DMS114 treated with DMSO at 0.1 percent for 48 hours (cell line): ENCODE data around the gene P2RY8.
"Not testable (repeated sequence)": the region's sequence is repeated elsewhere in the genome, so short reads cannot be mapped to it uniquely, and the experiment has no call there.

Experiments used
- DNase-seq: peaks from one replicate; lab custom pipeline; 2025; ENCODE audit not compliant: unreplicated experiment; lab: John Stamatoyannopoulos, UW

Gene P2RY8

GRCh38 chrX:1466232-1466661, 70.7 kb downstream of the P2RY8 start:
- no peak for DNase-seq

GRCh38 chrX:1465286-1466231, 71.4 kb downstream of the P2RY8 start:
- DNase-seq: no peak

- DNase-seq: no peak
Observed at GRCh38 chrX:1464971-1465285, 72.1 kb downstream of the P2RY8 start.

GRCh38 chrX:1464041-1464970, 72.7 kb downstream of the P2RY8 start:
- no peak for DNase-seq

GRCh38 chrX:1463581-1463980, 73.4 kb downstream of the P2RY8 start:
- DNase-seq: no peak

- no peak for DNase-seq
Observed at GRCh38 chrX:1462596-1463251, 74.3 kb downstream of the P2RY8 start.

- DNase-seq: no peak
Observed at GRCh38 chrX:1462110-1462509, 74.9 kb downstream of the P2RY8 start.

- DNase-seq: no peak
Observed at GRCh38 chrX:1455948-1456280, 81.1 kb downstream of the P2RY8 start.

GRCh38 chrX:1453951-1454785, 82.8 kb downstream of the P2RY8 start:
- DNase-seq: no peak

- DNase-seq: no peak
Observed at GRCh38 chrX:1453395-1453783, 83.6 kb downstream of the P2RY8 start.

- DNase-seq: no peak
Observed at GRCh38 chrX:1452516-1453394, 84.2 kb downstream of the P2RY8 start, which contains the start of gene ASMTL. TSS of gene ASMTL (minus strand) at chrX:1452909. CDS start at chrX:1452840, 69 bp downstream.

GRCh38 chrX:1451661-1452515, 85.1 kb downstream of the P2RY8 start:
- DNase-seq: no peak

- no peak for DNase-seq
Observed at GRCh38 chrX:1451251-1451660, 85.7 kb downstream of the P2RY8 start.

GRCh38 chrX:1450361-1451161, 86.4 kb downstream of the P2RY8 start:
- no peak for DNase-seq

GRCh38 chrX:1449823-1450149, 87.2 kb downstream of the P2RY8 start:
- DNase-seq: no peak

GRCh38 chrX:1449036-1449822, 87.8 kb downstream of the P2RY8 start:
- DNase-seq: no peak

- DNase-seq: not testable (repeated sequence)
Observed at GRCh38 chrX:1448573-1449001, 88.4 kb downstream of the P2RY8 start.
